Panc1 (cell line): ENCODE results near the gene NR2E1.

Experiments
- TF ChIP-seq, protein P1 (sequence below): fragments of 450-650 bp; IDR thresholded peaks from 2 replicates; pipeline ENCODE4 v1.5.1; 2017; ENCODE audit warnings: mild to moderate bottlenecking
- TF ChIP-seq, protein P2 (sequence below), 2 experiments: IDR thresholded peaks; 2 replicates each; pipeline ENCODE4 v1.6.1; 2011 to 2012; ENCODE audit warnings: low read depth in 2 of 2, control low read depth in 1 of 2, low read length in 1 of 2, mild to moderate bottlenecking in 1 of 2, moderate library complexity in 1 of 2; ENCODE audit not compliant: insufficient read depth in 1 of 2

DNA sequence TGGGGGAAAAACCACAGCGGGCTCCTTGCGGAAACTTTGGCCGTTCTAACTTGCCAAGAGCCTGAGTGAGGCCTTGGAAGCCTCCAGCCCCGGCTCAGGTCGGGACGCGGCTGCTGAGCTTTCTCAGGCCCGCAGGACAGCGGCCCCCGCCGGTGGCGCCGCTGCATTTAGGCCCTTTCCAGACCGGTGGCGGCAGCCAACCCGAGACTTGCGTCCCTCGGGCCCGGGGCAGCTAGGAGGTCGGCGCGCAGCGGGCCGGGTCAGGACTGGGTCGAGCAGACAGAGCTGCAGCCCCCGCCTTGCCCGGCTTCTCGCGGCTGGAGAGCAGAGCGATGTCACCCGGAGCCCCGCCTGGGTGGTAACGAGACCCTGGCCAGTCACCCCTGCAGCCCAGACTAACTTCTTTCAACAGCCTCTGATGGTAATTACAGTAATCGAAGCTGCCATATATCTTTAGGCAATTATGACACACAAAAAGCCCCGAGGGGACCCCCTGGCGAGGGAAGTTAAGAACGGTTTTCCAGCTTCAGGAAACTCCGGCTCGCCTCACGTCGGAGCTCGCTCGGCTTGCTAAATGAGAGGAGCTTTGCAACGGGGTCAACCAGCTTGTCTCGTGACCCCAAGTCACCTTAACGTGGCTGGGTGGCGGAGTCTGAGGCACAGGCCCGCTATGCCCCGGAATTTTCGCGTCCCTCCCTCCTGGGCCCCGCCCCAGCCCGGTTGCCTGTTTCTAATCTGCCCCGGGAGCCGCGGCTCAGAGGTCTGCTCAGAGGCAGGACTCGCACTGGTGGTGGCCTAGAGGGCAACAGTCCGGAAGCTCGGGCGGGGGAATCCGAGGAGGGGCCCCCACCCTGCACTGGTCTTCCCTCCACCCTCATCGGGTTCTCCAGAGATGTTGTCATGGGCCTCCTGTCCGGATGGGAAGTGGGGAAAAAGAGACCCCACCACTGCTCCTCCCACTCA, 3.0 kb downstream of the NR2E1 start:
- TF ChIP-seq, protein P1, sequence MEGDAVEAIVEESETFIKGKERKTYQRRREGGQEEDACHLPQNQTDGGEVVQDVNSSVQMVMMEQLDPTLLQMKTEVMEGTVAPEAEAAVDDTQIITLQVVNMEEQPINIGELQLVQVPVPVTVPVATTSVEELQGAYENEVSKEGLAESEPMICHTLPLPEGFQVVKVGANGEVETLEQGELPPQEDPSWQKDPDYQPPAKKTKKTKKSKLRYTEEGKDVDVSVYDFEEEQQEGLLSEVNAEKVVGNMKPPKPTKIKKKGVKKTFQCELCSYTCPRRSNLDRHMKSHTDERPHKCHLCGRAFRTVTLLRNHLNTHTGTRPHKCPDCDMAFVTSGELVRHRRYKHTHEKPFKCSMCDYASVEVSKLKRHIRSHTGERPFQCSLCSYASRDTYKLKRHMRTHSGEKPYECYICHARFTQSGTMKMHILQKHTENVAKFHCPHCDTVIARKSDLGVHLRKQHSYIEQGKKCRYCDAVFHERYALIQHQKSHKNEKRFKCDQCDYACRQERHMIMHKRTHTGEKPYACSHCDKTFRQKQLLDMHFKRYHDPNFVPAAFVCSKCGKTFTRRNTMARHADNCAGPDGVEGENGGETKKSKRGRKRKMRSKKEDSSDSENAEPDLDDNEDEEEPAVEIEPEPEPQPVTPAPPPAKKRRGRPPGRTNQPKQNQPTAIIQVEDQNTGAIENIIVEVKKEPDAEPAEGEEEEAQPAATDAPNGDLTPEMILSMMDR = no peak
- TF ChIP-seq, protein P2, sequence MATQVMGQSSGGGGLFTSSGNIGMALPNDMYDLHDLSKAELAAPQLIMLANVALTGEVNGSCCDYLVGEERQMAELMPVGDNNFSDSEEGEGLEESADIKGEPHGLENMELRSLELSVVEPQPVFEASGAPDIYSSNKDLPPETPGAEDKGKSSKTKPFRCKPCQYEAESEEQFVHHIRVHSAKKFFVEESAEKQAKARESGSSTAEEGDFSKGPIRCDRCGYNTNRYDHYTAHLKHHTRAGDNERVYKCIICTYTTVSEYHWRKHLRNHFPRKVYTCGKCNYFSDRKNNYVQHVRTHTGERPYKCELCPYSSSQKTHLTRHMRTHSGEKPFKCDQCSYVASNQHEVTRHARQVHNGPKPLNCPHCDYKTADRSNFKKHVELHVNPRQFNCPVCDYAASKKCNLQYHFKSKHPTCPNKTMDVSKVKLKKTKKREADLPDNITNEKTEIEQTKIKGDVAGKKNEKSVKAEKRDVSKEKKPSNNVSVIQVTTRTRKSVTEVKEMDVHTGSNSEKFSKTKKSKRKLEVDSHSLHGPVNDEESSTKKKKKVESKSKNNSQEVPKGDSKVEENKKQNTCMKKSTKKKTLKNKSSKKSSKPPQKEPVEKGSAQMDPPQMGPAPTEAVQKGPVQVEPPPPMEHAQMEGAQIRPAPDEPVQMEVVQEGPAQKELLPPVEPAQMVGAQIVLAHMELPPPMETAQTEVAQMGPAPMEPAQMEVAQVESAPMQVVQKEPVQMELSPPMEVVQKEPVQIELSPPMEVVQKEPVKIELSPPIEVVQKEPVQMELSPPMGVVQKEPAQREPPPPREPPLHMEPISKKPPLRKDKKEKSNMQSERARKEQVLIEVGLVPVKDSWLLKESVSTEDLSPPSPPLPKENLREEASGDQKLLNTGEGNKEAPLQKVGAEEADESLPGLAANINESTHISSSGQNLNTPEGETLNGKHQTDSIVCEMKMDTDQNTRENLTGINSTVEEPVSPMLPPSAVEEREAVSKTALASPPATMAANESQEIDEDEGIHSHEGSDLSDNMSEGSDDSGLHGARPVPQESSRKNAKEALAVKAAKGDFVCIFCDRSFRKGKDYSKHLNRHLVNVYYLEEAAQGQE (IDR thresholded peaks at IDR 0.05; ENCODE audit: insufficient read depth in 1 of 2, low read depth in 2 of 2, low read length in 1 of 2) = no peak
